Measurements from ENCODE around the gene ZNF416. TPM values are rescaled to one million over a fixed set of nuclear protein-coding genes. Genes with fewer than 3 reads are reported as not detected.

Gene ZNF416
- total and polyA plus RNA-seq, 2 of the 8 experiments (the other 6 are each of a cell fraction or from before 2014, with no cell fraction given), result 3.2 to 10.3 TPM

DNA sequence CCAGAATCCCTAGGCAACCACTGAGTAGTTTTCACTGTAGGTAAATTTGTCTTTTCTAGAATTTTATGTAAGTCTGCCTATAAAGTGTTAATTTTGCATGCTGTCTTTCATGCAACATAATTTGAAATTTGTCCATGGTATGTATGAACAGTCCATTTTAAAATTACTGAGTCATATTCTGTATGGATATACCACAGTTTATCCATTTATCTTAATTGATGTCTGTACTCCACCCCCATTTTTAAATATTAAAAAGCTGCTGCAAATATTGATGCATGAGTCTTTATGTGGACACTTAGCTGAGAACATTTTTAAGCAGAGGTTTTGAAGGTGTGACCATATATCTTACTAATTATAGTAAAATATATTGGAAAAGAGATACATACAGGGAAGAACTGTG lies 44.4 kb upstream of the ZNF416 start (continued):
- TF ChIP-seq, protein P1, sequence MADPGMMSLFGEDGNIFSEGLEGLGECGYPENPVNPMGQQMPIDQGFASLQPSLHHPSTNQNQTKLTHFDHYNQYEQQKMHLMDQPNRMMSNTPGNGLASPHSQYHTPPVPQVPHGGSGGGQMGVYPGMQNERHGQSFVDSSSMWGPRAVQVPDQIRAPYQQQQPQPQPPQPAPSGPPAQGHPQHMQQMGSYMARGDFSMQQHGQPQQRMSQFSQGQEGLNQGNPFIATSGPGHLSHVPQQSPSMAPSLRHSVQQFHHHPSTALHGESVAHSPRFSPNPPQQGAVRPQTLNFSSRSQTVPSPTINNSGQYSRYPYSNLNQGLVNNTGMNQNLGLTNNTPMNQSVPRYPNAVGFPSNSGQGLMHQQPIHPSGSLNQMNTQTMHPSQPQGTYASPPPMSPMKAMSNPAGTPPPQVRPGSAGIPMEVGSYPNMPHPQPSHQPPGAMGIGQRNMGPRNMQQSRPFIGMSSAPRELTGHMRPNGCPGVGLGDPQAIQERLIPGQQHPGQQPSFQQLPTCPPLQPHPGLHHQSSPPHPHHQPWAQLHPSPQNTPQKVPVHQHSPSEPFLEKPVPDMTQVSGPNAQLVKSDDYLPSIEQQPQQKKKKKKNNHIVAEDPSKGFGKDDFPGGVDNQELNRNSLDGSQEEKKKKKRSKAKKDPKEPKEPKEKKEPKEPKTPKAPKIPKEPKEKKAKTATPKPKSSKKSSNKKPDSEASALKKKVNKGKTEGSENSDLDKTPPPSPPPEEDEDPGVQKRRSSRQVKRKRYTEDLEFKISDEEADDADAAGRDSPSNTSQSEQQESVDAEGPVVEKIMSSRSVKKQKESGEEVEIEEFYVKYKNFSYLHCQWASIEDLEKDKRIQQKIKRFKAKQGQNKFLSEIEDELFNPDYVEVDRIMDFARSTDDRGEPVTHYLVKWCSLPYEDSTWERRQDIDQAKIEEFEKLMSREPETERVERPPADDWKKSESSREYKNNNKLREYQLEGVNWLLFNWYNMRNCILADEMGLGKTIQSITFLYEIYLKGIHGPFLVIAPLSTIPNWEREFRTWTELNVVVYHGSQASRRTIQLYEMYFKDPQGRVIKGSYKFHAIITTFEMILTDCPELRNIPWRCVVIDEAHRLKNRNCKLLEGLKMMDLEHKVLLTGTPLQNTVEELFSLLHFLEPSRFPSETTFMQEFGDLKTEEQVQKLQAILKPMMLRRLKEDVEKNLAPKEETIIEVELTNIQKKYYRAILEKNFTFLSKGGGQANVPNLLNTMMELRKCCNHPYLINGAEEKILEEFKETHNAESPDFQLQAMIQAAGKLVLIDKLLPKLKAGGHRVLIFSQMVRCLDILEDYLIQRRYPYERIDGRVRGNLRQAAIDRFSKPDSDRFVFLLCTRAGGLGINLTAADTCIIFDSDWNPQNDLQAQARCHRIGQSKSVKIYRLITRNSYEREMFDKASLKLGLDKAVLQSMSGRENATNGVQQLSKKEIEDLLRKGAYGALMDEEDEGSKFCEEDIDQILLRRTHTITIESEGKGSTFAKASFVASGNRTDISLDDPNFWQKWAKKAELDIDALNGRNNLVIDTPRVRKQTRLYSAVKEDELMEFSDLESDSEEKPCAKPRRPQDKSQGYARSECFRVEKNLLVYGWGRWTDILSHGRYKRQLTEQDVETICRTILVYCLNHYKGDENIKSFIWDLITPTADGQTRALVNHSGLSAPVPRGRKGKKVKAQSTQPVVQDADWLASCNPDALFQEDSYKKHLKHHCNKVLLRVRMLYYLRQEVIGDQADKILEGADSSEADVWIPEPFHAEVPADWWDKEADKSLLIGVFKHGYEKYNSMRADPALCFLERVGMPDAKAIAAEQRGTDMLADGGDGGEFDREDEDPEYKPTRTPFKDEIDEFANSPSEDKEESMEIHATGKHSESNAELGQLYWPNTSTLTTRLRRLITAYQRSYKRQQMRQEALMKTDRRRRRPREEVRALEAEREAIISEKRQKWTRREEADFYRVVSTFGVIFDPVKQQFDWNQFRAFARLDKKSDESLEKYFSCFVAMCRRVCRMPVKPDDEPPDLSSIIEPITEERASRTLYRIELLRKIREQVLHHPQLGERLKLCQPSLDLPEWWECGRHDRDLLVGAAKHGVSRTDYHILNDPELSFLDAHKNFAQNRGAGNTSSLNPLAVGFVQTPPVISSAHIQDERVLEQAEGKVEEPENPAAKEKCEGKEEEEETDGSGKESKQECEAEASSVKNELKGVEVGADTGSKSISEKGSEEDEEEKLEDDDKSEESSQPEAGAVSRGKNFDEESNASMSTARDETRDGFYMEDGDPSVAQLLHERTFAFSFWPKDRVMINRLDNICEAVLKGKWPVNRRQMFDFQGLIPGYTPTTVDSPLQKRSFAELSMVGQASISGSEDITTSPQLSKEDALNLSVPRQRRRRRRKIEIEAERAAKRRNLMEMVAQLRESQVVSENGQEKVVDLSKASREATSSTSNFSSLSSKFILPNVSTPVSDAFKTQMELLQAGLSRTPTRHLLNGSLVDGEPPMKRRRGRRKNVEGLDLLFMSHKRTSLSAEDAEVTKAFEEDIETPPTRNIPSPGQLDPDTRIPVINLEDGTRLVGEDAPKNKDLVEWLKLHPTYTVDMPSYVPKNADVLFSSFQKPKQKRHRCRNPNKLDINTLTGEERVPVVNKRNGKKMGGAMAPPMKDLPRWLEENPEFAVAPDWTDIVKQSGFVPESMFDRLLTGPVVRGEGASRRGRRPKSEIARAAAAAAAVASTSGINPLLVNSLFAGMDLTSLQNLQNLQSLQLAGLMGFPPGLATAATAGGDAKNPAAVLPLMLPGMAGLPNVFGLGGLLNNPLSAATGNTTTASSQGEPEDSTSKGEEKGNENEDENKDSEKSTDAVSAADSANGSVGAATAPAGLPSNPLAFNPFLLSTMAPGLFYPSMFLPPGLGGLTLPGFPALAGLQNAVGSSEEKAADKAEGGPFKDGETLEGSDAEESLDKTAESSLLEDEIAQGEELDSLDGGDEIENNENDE (IDR thresholded peaks at IDR 0.05; ENCODE audit: insufficient replicate concordance, low read length), result no peak
- TF ChIP-seq RFX5 (IDR thresholded peaks at IDR 0.05; ENCODE audit: borderline replicate concordance, low read depth, low read length) (no peak), CBX8 (IDR thresholded peaks at IDR 0.05; ENCODE audit: borderline replicate concordance, low read depth, low read length) (no peak), CHD1 (IDR thresholded peaks at IDR 0.05; ENCODE audit: low read depth, low read length) (no peak), EP300 (IDR thresholded peaks at IDR 0.05; ENCODE audit: borderline replicate concordance in 1 of 2, low read depth in 2 of 2, low read length in 2 of 2) (no peak), HDAC2 (IDR thresholded peaks at IDR 0.05; ENCODE audit: borderline replicate concordance in 1 of 2, low read depth in 2 of 2, low read length in 2 of 2) (no peak), SUZ12 (IDR thresholded peaks at IDR 0.05; ENCODE audit: low read length) (no peak), TCF12 (IDR thresholded peaks at IDR 0.05; ENCODE audit: low read depth, low read length) (no peak), EZH2 (IDR thresholded peaks at IDR 0.05; ENCODE audit: low read depth, low read length, severe bottlenecking) (no peak), TEAD4 (IDR thresholded peaks at IDR 0.05; ENCODE audit: low read depth, low read length) (no peak)
- TF ChIP-seq, protein P2, sequence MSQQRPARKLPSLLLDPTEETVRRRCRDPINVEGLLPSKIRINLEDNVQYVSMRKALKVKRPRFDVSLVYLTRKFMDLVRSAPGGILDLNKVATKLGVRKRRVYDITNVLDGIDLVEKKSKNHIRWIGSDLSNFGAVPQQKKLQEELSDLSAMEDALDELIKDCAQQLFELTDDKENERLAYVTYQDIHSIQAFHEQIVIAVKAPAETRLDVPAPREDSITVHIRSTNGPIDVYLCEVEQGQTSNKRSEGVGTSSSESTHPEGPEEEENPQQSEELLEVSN (IDR thresholded peaks at IDR 0.05), result no peak
